COLO668 (cell line): ENCODE results near the gene SGCD.

Experiments used
- DNase-seq: peaks from one replicate; lab custom pipeline; 2025; ENCODE audit not compliant: unreplicated experiment; lab: John Stamatoyannopoulos, UW

The SGCD gene

DNA sequence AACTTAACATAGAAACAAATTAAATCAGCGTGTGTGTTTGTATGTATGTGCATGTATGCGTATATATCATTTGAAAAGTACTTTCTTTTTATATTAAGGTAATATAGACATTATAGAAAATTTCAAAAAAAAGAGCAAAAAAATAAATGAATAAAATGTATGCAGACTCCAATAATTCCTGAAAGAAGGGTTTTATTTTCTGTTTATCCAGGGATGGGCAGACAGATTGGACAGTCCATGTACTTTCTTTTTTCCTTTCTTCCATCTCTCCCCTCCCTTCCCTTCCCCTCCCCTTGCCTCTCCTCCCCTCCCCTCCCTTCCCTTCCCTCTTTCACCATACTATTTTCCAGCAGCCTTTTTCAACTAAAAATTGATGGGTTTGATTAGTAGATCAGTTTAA is 123.8 kb downstream of the SGCD start:
- no peak for DNase-seq

DNA sequence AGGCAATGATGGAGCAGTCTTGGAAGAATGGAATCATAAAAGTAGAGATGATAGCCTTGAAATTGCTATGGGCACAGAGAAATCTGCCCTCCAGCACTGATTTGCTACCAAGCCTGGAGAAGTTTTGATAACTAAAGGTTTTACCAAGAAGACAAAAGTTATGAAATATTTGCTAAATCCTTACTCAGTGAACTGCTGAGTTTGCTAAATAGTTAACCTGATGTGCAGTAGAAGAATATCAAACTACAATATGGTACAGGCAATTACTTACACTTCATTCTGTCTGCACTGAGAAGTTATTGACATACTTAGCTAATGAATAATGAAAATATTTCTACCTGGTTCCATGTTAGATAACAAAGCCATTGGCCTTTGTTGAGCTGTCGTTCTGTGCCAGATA is 124.5 kb downstream of the SGCD start:
- DNase-seq, result no peak

DNA sequence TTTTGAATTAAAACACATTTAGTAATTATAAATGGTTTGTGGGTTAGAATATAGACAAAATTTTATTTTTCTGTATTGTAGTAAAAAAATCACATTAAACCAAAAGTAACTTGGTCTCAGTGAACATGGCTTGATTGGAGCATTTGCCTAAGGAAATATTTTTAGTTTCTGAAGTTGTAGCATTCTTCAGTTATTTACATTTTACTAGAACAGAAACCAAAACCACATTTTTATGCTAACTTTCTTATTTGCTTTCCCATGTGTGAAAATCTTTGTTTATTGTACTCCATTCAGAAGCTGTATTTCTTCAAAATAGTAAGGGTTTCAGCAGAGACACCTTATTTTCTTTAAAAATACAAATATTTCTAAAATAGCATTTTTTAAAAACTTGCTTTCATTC is 129.9 kb downstream of the SGCD start:
- no peak for DNase-seq

DNA sequence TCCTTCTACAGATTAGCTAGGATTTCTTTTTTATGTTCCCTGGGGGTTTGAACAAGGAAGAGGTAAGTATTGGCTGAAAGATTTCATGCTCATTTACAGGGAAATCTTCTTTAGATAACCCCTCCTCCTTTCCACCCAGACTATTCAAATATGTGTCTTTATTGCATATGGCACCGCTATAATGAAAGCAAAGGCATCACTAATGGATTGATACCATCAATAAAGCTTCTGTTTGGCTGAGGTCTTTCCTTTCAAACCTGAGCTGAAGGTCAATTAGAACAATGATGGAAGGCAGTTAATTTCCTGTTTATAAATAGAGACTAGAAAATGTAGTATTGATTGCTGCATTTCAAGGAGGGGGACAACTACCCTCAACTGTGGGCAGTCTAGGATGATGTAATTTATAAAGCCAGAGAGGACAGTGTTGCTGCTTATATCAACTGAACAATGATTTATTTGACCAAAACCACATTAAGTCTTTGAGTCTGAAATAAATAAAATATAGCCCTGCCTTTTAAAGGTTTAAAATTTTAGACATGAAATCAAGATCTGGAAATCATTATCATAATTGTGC is 132.9 kb downstream of the SGCD start:
- no peak for DNase-seq

DNA sequence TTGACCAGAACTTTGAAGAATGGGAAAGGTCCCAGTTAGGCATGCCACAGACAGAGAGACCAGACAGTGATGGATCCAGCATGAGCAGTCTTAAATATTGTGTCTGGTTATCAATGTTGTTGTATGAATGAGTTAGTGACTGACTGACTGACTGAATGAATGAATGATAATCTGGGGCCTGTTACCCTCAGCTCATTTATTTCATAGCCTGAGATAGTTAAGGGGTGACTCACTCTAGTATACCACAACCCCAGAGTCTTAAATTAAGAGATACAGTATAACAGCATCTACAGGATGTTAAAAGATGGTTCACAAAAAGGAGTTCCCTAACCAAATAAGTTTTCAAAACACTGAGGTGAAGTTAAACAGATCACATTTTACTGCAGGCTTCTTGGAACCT is 133.5 kb downstream of the SGCD start:
- DNase-seq, result no peak

DNA sequence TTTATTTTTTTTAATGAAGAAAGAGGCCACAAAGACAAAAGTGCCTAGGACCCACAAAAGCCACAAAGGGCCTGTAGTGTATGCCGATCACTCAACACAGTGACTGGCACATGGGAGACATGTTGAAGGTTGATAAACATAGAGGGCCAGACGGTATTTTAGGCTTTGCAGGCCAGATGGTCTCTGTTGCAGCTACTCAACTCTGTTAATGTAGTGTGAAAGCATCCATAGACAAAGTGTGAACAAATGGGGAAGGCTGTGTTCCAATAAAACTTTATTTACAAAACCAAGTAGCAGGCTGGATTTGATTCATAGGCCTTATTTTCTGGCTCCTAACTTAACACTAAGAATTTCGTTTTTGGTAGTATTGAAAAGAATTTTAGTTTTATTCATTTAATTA is 139.9 kb downstream of the SGCD start:
- no peak for DNase-seq

DNA sequence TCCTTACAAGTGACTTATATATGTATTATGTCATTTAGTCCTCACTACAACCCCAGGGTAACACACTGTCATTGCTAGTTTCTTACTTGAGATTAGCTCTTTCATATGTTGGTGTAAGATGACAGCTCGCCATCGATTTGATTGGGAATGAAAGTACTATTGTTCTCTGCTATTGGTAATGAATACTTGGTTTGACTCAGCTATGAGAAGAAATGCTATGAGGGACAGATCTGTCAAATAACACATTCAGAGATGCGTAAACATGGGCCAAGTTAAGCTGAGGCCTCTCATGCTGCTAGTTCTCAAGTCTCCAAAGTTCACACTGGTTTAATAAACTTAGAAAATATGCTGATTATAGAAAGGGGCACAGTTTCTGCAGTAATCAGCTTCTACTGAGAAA is 142.7 kb downstream of the SGCD start:
- DNase-seq, result no peak

DNA sequence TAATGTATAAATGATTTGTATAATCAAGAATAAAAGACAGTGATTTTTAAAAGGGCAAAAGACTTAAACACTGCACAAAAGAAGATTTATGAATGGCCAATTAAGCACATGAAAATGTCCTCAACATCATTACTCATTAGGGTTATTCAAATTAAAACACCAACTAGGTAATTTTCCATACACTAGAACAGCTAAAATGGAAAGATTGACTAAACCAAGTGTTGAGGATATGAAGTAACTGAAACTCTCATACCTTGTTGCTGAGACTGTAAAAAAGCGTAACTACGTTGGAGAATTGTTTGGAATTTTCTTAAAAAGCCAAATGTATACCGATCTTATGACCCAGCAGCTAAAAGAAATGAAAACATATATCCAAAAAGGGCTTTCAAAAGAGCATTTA is 144.9 kb downstream of the SGCD start:
- DNase-seq, result no peak

DNA sequence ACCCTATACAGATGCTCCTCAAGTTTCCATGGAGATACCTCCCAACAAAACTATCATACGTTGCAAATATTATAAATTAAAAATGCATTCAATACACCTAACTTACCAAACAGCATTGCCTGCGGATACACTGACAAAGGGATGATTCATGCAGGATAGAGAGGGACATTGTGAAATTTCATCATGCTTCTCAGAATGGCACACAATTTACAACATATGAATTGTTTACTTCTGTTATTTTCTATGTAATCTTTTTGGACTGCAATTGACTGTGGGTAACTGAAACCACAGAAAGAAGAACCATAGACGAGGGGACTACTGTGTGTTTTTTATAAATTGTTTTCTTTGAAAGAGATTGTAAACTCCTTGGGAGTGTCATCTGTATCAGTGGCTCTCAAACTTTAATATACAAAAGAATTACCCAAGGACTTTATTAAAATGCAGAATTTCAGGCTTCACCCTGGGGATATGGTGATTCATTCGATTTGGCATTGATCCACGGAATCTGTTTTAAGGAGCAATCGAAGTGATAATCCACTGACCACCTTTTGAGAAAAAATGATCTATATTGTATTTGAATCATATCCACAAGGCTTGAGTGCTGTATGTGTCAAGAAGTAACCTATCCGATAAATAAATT is 146.4 kb downstream of the SGCD start:
- no peak for DNase-seq

DNA sequence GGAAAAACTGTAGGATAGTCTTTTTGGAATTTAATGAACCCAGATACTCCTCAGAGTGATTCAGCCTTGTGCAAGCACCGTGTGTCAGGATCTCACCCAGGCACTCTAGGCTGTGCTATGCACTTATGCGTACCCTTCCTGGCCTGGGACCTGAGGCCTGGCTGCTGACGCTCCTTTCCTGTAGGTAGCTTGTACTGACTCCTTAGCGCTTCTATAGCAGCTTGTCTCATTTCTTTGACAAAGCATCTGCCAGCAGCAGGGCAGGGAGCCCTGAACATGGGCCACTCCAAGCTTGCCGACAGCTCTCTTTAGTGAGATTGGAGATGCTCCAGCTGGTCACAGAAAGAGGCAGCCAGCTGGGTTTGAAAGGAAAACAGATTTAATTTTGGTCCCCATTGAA is 147.3 kb downstream of the SGCD start:
- no peak for DNase-seq

DNA sequence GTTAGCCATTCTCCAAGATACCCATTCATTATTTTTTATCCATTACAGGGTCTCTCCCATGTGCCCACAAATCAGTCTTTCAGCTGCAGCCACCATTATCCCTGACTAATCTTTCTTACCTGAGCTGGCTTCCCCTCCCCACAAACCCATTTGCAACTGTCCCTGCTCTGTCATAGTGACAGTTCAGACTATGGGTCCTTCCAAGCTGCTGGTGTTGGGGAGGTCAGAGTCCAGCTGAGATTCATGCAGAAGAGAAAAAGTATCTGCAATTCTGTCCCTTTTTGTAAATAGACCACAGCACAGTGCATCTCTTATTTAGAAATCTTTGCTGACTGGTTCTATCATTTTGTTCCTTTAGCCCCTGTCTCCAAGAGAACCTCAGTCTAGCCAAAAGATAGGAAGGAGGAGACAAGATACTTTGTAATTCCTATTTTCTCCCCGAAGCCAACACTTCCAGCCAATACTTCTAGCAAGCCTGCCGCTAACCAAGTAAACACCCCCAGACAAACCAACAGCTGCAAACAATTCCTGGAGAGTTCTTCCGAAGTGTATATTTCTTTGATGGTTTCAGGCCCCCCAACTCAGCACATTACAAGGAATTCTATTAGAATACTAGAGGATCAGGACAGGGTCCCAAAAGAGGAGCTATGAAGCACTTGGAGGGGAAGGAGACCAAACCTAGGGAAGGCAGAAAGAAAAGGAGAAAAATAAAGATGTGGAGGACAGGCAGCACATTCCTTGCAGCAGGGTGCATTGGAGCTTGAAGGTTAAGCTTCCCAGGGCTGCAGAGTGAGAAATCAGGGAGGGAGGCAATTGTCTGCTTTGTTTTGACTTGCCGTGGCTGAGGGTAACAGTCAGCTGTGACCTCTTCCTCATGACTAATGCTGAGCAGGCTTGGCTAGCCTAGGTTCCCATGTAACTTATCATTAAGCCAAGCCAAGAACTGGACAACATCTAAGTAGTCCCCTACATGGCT is 148.5 kb downstream of the SGCD start:
- no peak for DNase-seq

DNA sequence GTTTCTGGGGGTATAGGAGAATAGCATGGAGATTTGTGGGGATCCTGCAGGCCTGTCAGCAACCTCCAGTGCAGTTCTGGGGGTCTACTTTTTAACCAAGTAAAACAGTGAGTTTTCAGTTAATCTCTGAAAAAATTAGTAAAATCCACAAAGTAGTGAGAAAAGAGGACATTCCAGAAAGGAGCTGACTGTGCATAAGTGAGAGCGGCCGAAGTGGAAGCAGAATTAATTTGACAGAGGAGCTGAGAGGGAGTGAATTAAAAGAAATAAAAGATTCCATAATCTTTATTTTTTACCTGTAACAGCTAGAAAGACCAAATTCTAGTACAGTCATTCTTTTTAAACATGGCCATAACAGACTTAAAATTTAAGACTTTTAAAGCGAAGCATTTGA is 149.2 kb downstream of the SGCD start:
- DNase-seq, result no peak

DNA sequence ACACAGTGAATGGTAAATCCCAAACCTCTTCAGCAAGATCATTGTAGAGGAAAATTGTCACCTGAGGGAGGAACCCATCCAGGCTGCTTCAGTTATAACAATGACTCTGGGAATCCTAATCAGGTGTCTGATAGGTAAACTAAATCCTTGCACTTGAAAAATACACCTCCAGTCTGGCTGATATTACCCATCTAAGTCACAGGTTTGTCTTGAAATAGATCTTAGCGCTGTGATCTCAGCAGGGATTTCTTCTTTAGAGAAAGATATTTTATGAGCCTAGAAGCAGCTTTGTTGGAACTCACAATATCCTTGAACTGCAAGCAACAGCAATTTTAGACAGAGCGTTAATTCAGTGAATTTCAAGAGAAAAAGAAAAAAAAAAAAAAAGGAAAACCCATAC is 149.7 kb downstream of the SGCD start:
- DNase-seq, result no peak

DNA sequence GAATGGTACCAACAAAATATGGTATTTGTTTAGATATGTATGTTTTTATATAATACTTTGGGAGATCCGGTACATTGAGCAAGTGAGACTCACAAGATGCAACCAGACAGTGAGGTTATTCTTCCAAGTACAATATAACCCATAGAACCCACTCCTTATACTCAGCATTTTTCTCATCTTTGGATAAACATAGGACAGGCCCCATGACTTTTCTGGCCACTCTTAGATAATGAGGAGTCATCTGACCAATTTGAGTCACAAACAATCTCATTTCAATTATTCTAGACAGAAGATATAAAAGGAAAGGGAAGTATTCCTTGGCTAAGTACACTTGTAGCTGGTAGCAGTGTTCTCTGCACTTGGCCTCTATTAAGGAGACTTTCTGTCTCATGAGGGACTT is 150.2 kb downstream of the SGCD start:
- no peak for DNase-seq

DNA sequence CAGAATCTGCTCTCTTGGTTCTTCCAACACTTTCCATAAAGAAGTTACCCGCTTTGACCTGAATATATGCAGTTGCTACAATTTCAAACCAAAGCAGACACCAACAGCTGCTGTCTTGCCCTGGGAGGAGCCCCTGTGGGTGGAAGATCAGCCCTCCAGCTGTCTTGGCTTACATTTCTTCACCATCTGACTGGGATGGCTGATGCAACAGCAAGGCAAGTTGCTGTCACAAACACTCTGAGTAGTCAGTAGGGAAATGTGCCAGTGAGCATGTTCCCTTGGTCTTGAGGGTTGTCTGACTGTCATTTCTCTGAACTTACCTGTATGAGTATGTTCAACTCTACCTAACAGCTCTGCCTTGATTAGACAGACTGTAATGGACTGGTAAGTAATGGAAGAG is 152.9 kb downstream of the SGCD start:
- DNase-seq, result no peak

DNA sequence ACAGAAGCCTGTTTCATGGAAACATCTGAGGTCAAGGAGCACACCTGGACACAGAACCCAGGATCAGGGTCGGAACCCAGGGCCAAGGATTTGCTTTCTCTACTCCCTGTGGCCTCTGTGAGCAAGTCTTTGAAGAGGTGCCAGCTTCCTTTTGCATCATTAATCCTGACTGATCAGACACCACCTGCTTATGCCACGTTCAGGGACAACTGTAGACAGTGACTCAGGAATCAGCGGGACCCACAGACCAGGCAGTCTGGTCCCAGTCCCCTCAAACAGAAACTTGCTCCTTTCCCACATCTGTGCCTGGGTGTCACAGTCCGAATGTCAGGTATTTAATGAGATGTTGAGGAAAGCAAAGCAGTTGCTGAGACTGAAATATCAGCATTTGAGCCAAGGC is 154.8 kb downstream of the SGCD start:
- no peak for DNase-seq

DNA sequence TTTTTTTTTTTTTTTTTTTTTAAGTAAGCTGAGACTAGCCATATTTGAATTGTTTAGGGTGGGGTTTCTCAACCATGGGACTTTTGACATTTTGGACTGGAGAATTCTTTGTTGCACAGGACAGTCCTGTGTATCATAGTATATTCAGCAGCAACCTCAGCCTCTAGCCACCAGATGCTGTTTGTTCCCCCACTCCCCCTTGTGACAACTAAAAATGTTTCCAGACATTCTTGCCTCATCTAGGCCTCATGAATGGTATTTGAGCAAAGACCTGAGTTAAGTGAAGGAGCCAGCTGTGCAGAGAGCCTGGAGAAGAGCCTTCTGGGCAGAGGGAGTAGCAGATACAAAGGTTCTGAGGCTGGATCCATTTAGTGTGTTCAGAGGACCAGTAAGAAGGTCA is 155.9 kb downstream of the SGCD start:
- no peak for DNase-seq

DNA sequence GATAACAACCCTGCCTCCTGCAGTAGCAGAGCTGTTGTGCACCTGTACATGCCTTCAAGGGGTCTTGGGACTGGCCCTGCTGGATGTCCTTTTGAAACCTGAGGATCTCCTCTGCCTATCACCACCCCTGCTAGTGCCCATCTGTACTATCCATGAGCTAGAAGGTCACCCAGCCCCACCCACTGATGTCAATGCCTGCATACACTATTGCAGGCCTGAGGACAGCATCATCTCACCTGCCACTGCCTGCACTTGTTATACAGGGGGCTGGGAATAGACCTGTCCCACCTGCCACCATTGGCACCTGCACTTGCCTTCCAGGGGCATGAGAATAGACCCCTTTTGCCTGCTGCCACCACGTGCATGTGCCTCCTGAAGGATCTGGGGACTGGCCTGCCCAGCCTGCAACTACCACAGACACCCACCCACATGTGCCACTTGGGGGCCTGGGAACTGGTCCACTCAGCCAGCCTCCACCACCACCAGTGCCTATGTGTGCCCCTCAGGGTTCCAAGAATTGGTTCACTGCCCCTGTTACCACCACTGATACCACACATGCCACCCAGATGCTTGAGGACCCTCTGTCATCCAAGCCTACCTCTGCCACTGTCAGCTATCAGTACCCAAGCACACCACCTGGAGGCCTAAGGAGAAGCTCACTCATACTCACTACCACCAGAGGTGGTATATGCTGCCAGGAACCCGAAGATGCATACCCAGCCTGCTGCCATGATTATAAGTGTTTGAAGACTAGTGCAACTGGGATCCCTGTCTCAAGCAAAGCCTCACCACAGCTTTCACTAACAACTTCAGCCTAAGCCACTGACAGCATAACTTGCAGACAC is 159.7 kb downstream of the SGCD start:
- DNase-seq, result no peak

DNA sequence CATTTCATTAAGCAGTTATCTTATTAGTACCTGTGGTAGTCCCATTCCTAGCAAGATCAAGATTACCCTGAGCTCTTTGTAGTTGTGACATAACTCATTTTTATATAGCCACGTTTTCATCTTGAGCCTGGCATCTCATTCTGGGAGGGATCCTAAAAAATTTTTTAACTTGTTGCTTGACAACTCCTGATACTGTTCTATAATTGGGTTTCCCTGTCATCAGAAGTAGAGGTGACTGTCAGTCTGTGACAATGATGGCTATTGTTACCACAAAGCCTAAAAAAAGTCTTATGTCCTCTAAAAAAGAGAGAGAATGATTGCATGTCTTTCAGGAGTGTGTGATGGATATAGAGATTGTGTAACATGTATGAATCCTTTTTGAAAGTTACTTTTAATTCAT is 164.8 kb downstream of the SGCD start:
- DNase-seq, result no peak

DNA sequence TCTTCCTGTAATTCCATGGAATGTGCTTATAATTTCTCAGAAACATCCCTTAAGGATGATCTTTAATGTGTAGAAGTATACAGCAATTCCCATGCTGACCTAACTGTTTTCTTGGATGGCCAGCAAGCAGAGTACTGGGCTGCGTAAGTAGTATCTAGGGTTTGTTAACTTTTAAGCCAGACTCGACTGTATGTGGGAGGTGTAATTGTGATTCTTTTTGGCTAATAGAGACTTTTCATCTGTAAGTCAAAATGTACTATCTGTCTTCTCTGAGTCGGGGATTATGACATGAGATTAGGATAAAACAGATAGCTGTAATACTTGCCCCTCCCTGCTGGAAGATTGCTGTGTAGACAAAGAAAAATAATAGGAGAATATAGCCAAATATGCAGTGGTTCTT is 169.3 kb downstream of the SGCD start:
- DNase-seq, result no peak

DNA sequence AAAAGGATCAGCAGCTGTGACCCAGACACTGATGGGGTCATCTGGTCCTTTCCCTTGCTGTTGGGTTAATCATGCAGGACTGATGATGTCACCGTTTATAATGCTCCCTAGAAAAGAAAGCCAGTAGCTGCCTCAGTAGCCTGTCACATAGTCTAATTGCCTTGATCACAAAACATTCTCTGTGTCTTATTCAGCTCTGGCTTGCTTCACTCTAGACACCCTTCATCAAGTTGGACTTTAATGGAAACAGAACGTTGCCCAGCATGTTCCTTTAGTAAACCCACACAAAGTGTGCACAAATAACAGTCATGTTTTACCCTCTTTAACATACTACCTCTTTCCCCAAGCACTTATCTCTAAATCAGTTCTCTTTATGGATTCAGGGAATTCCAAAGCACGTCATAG is 170.8 kb downstream of the SGCD start:
- DNase-seq, result no peak
